GM15510 (cell line): Measurements from ENCODE around the gene SMPDL3A.

Source experiments
- POLR2A ChIP-seq: IDR thresholded peaks from 3 replicates; pipeline ENCODE4 v1.6.1; 2011; ENCODE audit warnings: borderline replicate concordance; ENCODE audit not compliant: insufficient read length; ENCODE audit errors: extremely low read depth

SMPDL3A gene

GRCh38 chr6:122789182-122790027, at the start of gene SMPDL3A:
Gene SMPDL3A (plus strand): TSS chr6:122789258. CDS start chr6:122789347, 89 bp downstream.
- TF ChIP-seq POLR2A: no peak

GRCh38 chr6:122740091-122740490, 49.0 kb upstream of the SMPDL3A start:
- TF ChIP-seq POLR2A: no peak

- no peak for TF ChIP-seq POLR2A
These were observed 48.1 kb upstream of the SMPDL3A start for GRCh38 chr6:122740936-122741335.

- no peak for TF ChIP-seq POLR2A
These were observed 42.4 kb upstream of the SMPDL3A start for GRCh38 chr6:122746688-122747087.

GRCh38 chr6:122747573-122747972, 41.5 kb upstream of the SMPDL3A start:
- no peak for TF ChIP-seq POLR2A

GRCh38 chr6:122749451-122750050, 39.5 kb upstream of the SMPDL3A start:
- TF ChIP-seq POLR2A: no peak

- TF ChIP-seq POLR2A: no peak
These were observed 37.7 kb upstream of the SMPDL3A start for GRCh38 chr6:122751326-122751725.

- TF ChIP-seq POLR2A: no peak
These were observed 36.6 kb upstream of the SMPDL3A start for GRCh38 chr6:122752459-122752858.

GRCh38 chr6:122753000-122753687, 35.9 kb upstream of the SMPDL3A start:
- TF ChIP-seq POLR2A: no peak

GRCh38 chr6:122753688-122754056, 35.4 kb upstream of the SMPDL3A start:
- TF ChIP-seq POLR2A: no peak

GRCh38 chr6:122754191-122754731, 34.8 kb upstream of the SMPDL3A start:
- no peak for TF ChIP-seq POLR2A

GRCh38 chr6:122755901-122756300, 33.2 kb upstream of the SMPDL3A start:
- no peak for TF ChIP-seq POLR2A

- TF ChIP-seq POLR2A: no peak
These were observed 30.1 kb upstream of the SMPDL3A start for GRCh38 chr6:122758927-122759334.

- TF ChIP-seq POLR2A: no peak
These were observed 28.7 kb upstream of the SMPDL3A start for GRCh38 chr6:122760330-122760729.

GRCh38 chr6:122766256-122766655, 22.8 kb upstream of the SMPDL3A start:
- no peak for TF ChIP-seq POLR2A
